Measurements from ENCODE around the gene KLHL8. TPM values are rescaled to one million over a fixed set of nuclear protein-coding genes. Genes with fewer than 3 reads are reported as not detected.

Gene KLHL8
- total RNA-seq, 1 donor: 10.1 TPM

DNA sequence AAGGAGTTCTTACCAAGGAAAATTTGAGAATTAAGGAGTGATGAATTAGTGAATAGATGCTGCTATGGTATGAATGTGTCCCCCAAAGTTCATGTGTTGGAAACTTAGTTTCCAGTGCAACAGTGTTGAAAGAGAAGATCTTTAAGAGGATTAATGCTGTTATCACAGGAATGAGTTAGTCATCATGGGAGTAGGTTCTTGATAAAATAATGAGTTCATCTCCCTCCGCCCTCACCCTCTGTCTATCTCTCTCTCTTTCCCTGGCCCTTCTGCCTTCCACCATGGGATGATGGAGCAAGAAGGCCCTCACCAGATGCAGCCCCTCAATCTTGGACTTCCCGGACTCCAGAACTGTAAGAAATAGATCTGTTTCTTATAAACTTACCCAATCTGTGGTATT lies 38.3 kb upstream of the KLHL8 start:
- DNase-seq (ENCODE audit: low read depth): peak; percentile 20
- H3K4me3 ChIP-seq (ENCODE audit: low read depth, low read length): no peak overlapping the region
- TF ChIP-seq, protein P1, sequence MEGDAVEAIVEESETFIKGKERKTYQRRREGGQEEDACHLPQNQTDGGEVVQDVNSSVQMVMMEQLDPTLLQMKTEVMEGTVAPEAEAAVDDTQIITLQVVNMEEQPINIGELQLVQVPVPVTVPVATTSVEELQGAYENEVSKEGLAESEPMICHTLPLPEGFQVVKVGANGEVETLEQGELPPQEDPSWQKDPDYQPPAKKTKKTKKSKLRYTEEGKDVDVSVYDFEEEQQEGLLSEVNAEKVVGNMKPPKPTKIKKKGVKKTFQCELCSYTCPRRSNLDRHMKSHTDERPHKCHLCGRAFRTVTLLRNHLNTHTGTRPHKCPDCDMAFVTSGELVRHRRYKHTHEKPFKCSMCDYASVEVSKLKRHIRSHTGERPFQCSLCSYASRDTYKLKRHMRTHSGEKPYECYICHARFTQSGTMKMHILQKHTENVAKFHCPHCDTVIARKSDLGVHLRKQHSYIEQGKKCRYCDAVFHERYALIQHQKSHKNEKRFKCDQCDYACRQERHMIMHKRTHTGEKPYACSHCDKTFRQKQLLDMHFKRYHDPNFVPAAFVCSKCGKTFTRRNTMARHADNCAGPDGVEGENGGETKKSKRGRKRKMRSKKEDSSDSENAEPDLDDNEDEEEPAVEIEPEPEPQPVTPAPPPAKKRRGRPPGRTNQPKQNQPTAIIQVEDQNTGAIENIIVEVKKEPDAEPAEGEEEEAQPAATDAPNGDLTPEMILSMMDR (IDR thresholded peaks at IDR 0.05; ENCODE audit: insufficient read depth, low read length): no peak

DNA sequence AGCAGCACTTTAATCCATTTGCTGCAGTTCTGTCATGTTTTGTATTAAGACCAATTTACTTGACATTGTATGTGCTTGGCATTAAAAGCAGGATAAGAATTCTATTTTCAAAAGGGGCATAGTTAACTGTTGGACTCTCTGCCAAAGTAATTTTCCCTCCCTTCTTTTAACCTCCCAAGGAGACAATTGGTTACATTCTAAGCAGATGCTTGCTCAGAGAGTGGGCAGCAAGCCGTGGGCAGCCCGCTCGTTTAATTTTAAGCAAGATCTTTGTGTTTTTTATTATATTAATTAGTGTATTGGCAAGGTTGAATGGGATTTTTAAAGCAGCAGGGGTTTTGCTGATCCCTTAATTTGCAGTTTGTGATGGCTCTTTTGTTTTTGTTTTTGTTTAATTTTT lies 37.1 kb upstream of the KLHL8 start:
- H3K4me3 ChIP-seq (ENCODE audit: low read depth, low read length): no peak overlapping the region
- DNase-seq (ENCODE audit: low read depth): no peak
- TF ChIP-seq, protein P1 (IDR thresholded peaks at IDR 0.05; ENCODE audit: insufficient read depth, low read length): no peak

DNA sequence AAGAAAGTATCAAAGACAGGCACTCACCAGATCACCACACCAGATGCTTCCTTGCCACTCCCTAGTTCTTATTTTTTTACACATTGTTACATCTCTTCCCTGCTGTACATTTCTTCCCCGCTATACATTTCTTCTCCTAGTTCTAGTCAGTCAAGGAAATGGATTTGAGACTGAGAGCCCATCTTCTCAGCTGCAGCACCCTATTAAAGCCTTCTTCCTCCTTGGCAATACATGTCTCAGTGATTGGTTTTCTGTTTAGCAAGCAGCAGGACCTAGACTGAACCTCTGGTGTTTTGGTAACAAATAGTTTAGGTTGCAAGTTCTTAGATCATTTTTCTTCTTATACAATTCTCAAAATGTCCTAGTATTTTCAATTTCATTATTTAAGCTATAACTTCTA lies 35.3 kb upstream of the KLHL8 start:
- TF ChIP-seq, protein P1 (IDR thresholded peaks at IDR 0.05; ENCODE audit: insufficient read depth, low read length): no peak
- H3K4me3 ChIP-seq (ENCODE audit: low read depth, low read length): no peak overlapping the region
- no peak for DNase-seq (ENCODE audit: low read depth)

DNA sequence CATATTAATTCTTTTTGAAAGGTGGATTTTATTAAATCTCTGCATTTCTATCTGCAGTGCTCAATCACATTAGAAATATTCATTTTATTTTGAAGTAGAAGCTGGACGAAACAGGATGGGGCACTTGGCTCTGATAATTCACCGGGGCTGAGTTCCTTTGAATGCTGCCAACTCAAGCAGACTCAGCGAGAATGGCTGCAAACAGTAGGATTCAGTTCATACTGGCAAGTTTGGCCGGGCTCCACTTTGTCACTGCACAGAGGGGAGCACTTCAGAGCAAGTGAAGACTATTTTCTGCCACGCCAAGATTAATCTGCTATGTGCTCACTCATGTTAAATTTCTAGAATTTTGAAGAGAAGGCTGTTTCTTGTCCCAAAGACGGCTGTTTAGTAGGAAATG lies 30.7 kb upstream of the KLHL8 start:
- TF ChIP-seq, protein P1 (IDR thresholded peaks at IDR 0.05; ENCODE audit: insufficient read depth, low read length): no peak
- DNase-seq (ENCODE audit: low read depth): no peak
- no peak overlapping the region for H3K4me3 ChIP-seq (ENCODE audit: low read depth, low read length)

DNA sequence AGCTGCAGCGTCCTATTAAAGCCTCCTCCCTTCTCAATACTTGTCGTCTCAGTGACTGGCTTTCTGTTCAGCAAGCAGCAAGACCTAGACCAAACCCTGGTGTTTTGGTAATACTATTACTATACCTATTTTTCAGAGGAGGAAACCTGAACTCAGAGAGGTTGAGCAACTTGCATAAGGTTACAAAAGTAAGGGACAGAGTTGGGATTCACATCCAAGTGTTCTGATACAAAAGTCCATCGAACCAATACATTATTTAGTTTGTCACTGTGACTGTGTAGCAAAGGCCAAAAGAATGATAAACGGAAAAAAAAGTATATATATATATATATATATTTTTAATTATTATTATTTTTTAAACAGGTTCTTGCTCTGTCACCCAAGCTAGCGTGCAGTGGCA lies 29.9 kb upstream of the KLHL8 start:
- DNase-seq (ENCODE audit: low read depth): no peak
- TF ChIP-seq, protein P1 (IDR thresholded peaks at IDR 0.05; ENCODE audit: insufficient read depth, low read length): no peak

DNA sequence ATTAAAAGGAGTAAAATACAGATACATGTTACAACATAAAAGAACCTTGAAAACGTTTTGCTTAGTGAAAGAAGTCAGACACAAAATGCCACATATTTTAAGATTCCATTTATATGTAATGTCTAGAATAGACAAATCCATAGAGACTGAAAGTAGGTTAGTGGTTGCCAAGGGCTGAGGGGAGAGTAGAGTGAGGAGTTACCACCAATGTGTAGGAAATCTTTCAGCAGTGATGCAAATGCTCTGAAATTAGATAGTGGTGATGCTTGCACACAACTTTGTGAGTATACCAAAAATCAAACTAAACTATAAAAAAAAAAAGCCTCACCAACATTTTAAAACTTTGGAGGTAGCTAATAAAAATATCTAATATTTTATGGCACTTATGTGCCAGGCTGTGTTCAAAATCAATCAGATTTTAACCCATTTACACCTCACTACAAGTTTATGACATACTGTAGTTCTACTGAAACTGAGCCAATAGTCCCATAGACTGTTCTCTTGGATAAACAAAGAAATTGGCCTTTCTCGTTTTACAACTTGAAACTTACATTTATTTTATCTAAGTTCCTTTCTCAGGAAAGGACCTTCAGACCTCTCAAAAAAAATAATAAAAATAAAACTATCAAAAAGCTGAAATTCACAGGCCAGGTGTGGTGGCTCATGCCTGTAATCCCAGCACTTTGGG lies 29.1 kb upstream of the KLHL8 start:
- TF ChIP-seq, protein P1 (IDR thresholded peaks at IDR 0.05; ENCODE audit: insufficient read depth, low read length): no peak
- H3K4me3 ChIP-seq (ENCODE audit: low read depth, low read length): no peak overlapping the region
- no peak for DNase-seq (ENCODE audit: low read depth)

More for the DNA sequence above, 29.9 kb upstream of the KLHL8 start:
- no peak overlapping the region for H3K4me3 ChIP-seq (ENCODE audit: low read depth, low read length)
